ENCODE data around the gene C5orf22. TPM values are rescaled to one million over a fixed set of nuclear protein-coding genes. Genes with fewer than 3 reads are reported as not detected.
"Not testable (repeated sequence)": the region's sequence is repeated elsewhere in the genome, so short reads cannot be mapped to it uniquely, and the experiment has no call there.

The C5orf22 gene
- total and polyA plus RNA-seq, 2 donors (not counting 1 experiment from before 2014, with no cell fraction given) = 20.0 to 26.9 TPM

DNA sequence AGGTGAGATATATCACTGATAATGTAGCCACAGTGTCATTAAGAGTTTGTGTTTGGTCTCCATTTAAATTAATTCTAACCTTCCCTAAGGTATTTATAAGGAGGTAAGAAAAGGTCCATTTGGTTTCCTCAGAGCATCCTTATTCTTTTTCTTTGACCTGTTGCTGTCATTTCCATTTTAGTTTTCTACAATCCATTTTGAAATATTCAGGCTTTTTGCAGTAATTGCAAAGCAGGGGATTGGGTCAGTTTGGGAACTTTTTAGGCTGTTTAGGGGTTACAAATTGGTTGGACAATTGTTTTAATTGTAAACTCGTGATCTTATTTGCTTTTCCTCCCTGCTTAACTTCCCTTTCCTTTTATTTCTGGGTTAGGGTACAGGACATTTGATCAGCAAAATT is 64.3 kb downstream of the C5orf22 start:
- Histone ChIP-seq H3K27me3 (ENCODE audit: control insufficient read depth, insufficient read depth, low read length) (peaks cover 3% of the 10 kb centered on the region), H3K4me1 (ENCODE audit: control insufficient read depth, extremely low read depth, insufficient read depth, low read length) (no peaks in the 10 kb centered on the region), H3K79me2 (ENCODE audit: control insufficient read depth, insufficient read depth, low read length) (no peaks in the 10 kb centered on the region), H3K9me3 (ENCODE audit: control insufficient read depth, insufficient read depth, low read depth, low read length) (no peaks in the 10 kb centered on the region), H4K20me1 (ENCODE audit: control insufficient read depth, extremely low read depth, insufficient read depth, low read length) (no peaks in the 10 kb centered on the region), H3K27ac (ENCODE audit: insufficient read depth, low read length) (no peak overlapping the region), H3K4me2 (ENCODE audit: extremely low read depth, insufficient read depth, low read length) (no peak overlapping the region), H3K36me3 (ENCODE audit: control insufficient read depth, insufficient read depth, low read length) (no peaks in the 10 kb centered on the region), H3K4me3 (replicated peaks in 1 of 4; ENCODE audit: control extremely low read depth in 1 of 4, insufficient read depth in 1 of 4, low read depth in 3 of 4, low read length in 4 of 4) (no peak overlapping the region), H3K9ac (ENCODE audit: insufficient read depth, low read length) (no peak overlapping the region), H2AFZ (ENCODE audit: low read length) (no peak overlapping the region)
- TF ChIP-seq, protein P1, sequence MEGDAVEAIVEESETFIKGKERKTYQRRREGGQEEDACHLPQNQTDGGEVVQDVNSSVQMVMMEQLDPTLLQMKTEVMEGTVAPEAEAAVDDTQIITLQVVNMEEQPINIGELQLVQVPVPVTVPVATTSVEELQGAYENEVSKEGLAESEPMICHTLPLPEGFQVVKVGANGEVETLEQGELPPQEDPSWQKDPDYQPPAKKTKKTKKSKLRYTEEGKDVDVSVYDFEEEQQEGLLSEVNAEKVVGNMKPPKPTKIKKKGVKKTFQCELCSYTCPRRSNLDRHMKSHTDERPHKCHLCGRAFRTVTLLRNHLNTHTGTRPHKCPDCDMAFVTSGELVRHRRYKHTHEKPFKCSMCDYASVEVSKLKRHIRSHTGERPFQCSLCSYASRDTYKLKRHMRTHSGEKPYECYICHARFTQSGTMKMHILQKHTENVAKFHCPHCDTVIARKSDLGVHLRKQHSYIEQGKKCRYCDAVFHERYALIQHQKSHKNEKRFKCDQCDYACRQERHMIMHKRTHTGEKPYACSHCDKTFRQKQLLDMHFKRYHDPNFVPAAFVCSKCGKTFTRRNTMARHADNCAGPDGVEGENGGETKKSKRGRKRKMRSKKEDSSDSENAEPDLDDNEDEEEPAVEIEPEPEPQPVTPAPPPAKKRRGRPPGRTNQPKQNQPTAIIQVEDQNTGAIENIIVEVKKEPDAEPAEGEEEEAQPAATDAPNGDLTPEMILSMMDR (conservative IDR thresholded peaks at IDR 0.05 in 1 of 2, IDR thresholded peaks at IDR 0.05 in 1 of 2; ENCODE audit: low read depth in 1 of 2, low read length in 2 of 2) = no peak
- TF ChIP-seq EZH2 (IDR thresholded peaks at IDR 0.05; ENCODE audit: low read length, missing control alignments) = no peak
- DNase-seq (ENCODE audit: low read depth in 2 of 2) = no peak

DNA sequence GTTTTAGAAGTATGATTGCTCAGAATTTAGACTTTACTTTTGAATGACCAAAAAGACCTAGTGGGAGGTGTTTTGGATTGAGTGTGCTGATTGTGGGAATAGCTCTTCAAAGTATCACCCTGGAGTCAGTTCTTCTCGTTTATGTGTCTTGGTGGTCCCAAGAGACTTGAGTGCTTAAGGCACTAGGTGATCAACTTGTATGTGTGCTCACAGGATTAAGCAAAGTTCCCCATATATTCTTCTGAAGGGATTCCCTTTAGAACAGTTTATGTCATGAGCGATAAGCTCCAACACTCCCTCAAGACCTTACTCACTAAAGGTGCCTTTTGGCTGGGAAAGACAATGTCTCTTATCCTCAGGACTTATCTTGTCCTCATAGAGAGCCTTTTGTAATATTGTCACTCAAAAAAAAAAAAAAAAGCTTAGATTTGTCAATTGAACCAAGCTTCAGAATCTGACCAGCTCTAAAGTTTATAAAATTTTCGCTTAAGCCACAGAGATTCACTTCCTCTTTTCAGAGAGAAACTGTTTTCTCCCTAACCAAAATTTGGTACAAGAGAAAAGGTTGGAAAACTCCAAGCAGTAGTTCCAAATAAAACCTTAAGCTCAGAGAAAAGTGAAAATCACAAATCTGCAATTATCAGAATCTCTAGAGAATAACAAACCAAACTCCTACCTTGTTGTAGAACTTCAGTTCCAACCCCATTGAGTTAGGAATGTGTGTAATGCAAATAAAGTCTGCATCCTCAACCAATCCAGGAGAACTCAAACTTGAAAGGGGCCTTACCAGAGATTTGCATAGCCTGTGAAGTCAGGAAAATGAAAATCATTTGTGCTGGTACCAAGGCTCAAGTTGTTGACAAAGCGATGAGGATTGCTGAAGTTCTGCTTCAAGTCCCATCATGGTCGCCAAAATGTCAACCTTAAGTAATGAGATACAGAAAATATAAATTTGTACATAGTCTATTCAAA is 66.8 kb downstream of the C5orf22 start:
- Histone ChIP-seq H3K79me2 (ENCODE audit: control insufficient read depth, insufficient read depth, low read length) (no peaks in the 10 kb centered on the region), H3K27ac (ENCODE audit: insufficient read depth, low read length) (no peak overlapping the region), H2AFZ (ENCODE audit: low read length) (no peak overlapping the region), H3K27me3 (ENCODE audit: control insufficient read depth, insufficient read depth, low read length) (peaks cover 3% of the 10 kb centered on the region), H3K4me3 (replicated peaks in 1 of 4; ENCODE audit: control extremely low read depth in 1 of 4, insufficient read depth in 1 of 4, low read depth in 3 of 4, low read length in 4 of 4) (no peak overlapping the region), H3K36me3 (ENCODE audit: control insufficient read depth, insufficient read depth, low read length) (no peaks in the 10 kb centered on the region), H3K4me2 (ENCODE audit: extremely low read depth, insufficient read depth, low read length) (no peak overlapping the region), H3K9ac (ENCODE audit: insufficient read depth, low read length) (no peak overlapping the region), H4K20me1 (ENCODE audit: control insufficient read depth, extremely low read depth, insufficient read depth, low read length) (no peaks in the 10 kb centered on the region), H3K4me1 (ENCODE audit: control insufficient read depth, extremely low read depth, insufficient read depth, low read length) (no peaks in the 10 kb centered on the region), H3K9me3 (ENCODE audit: control insufficient read depth, insufficient read depth, low read depth, low read length) (no peaks in the 10 kb centered on the region)
- TF ChIP-seq, protein P1 (conservative IDR thresholded peaks at IDR 0.05 in 1 of 2, IDR thresholded peaks at IDR 0.05 in 1 of 2; ENCODE audit: low read depth in 1 of 2, low read length in 2 of 2) = no peak
- no peak for TF ChIP-seq EZH2 (IDR thresholded peaks at IDR 0.05; ENCODE audit: low read length, missing control alignments)
- DNase-seq (ENCODE audit: low read depth in 2 of 2) = no peak

DNA sequence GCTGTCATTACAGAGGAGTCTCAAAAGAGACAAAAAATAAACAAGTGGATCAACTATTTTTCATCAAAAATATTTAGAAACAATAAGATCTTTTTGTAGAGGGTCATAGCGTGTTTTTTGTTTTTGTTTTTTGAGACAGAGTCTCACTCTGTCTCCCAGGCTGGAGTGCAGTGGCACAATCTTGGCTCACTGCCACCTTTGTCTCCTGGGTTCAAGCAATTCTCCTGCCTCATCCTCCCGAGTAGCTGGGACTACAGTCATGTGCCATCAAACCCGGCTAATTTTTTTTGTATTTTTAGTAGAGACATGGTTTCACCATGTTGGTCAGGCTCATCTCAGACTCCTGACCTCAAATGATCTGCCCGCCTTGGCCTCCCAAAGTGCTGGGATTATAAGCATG is 70.2 kb downstream of the C5orf22 start:
- H3K9ac ChIP-seq (ENCODE audit: insufficient read depth, low read length); DNase-seq (ENCODE audit: low read depth in 2 of 2); H4K20me1 ChIP-seq (ENCODE audit: control insufficient read depth, extremely low read depth, insufficient read depth, low read length); H2AFZ ChIP-seq (ENCODE audit: low read length); H3K4me2 ChIP-seq (ENCODE audit: extremely low read depth, insufficient read depth, low read length); H3K79me2 ChIP-seq (ENCODE audit: control insufficient read depth, insufficient read depth, low read length); H3K36me3 ChIP-seq (ENCODE audit: control insufficient read depth, insufficient read depth, low read length); H3K27me3 ChIP-seq (ENCODE audit: control insufficient read depth, insufficient read depth, low read length); H3K9me3 ChIP-seq (ENCODE audit: control insufficient read depth, insufficient read depth, low read depth, low read length); H3K27ac ChIP-seq (ENCODE audit: insufficient read depth, low read length); H3K4me1 ChIP-seq (ENCODE audit: control insufficient read depth, extremely low read depth, insufficient read depth, low read length); H3K4me3 ChIP-seq (replicated peaks in 1 of 4; ENCODE audit: control extremely low read depth in 1 of 4, insufficient read depth in 1 of 4, low read depth in 3 of 4, low read length in 4 of 4): not testable (repeated sequence)
